ENCODE results near the gene SLC39A6. TPM values are rescaled to one million over a fixed set of nuclear protein-coding genes. Genes with fewer than 3 reads are reported as not detected.
A peak's percentile ranks its signal among the peaks of the same experiment; 100 is the strongest.
"Not testable (repeated sequence)": the region's sequence is repeated elsewhere in the genome, so short reads cannot be mapped to it uniquely, and the experiment has no call there.

Gene SLC39A6
- total RNA-seq, 2 donors from 2014 or later, result 11.0 to 11.4 TPM

GRCh38 chr18:36143391-36143790, 14.3 kb upstream of the SLC39A6 start:
- intact Hi-C loops (cut with DNase I, micrococcal nuclease), result no loop called here
- no peak for ATAC-seq
- no peak for DNase-seq

- intact Hi-C loops (cut with DNase I, micrococcal nuclease), result no loop called here
- ATAC-seq, result no peak
- no peak for DNase-seq
Observed at GRCh38 chr18:36142751-36143150, 13.6 kb upstream of the SLC39A6 start.

- no peak for ATAC-seq
- intact Hi-C loops (cut with DNase I, micrococcal nuclease), result no loop called here
- DNase-seq, result no peak
Observed at GRCh38 chr18:36141576-36141975, 12.4 kb upstream of the SLC39A6 start.

GRCh38 chr18:36139245-36139644, 10.1 kb upstream of the SLC39A6 start:
- intact Hi-C loops (cut with DNase I, micrococcal nuclease), result no loop called here
- no peak for ATAC-seq

GRCh38 chr18:36135264-36135663, 6.1 kb upstream of the SLC39A6 start:
- no peak for ATAC-seq
- intact Hi-C loops (cut with DNase I, micrococcal nuclease), result no loop called here

More at GRCh38 chr18:36139245-36139644, 10.1 kb upstream of the SLC39A6 start:
- no peak for DNase-seq

GRCh38 chr18:36132756-36133155, 3.6 kb upstream of the SLC39A6 start:
- intact Hi-C loops (cut with DNase I, micrococcal nuclease), result no loop called here
- DNase-seq (no peak), ATAC-seq (no peak)

More at GRCh38 chr18:36135264-36135663, 6.1 kb upstream of the SLC39A6 start:
- DNase-seq, result no peak

- ATAC-seq, result no peak
- no peak for DNase-seq
- intact Hi-C loops (cut with DNase I, micrococcal nuclease), result no loop called here
Observed at GRCh38 chr18:36131692-36132483, 2.7 kb upstream of the SLC39A6 start.

GRCh38 chr18:36130883-36131653, 1.9 kb upstream of the SLC39A6 start:
- ATAC-seq, result no peak
- no peak for DNase-seq
- intact Hi-C loops (cut with DNase I, micrococcal nuclease), result no loop called here

- no peak for DNase-seq
- intact Hi-C loops (cut with DNase I, micrococcal nuclease), result no loop called here
- ATAC-seq, result peak; percentile 26
Observed at GRCh38 chr18:36130039-36130831, 1.1 kb upstream of the SLC39A6 start.

GRCh38 chr18:36128907-36129299, 237 bp downstream of the SLC39A6 start:
- peak; percentile 25 for ATAC-seq
- intact Hi-C loops (cut with DNase I, micrococcal nuclease), result no loop called here
- no peak for DNase-seq

GRCh38 chr18:36128530-36128870, 640 bp downstream of the SLC39A6 start:
- intact Hi-C loops (cut with DNase I, micrococcal nuclease), result no loop called here
- ATAC-seq (no peak), DNase-seq (peak in 1 of 2 donors; percentile 39)

- ATAC-seq (no peak), DNase-seq (no peak)
- intact Hi-C loops (cut with DNase I, micrococcal nuclease), result no loop called here
Observed at GRCh38 chr18:36127836-36128529, 1.2 kb downstream of the SLC39A6 start.

GRCh38 chr18:36126668-36127067, 2.5 kb downstream of the SLC39A6 start:
- no peak for ATAC-seq

GRCh38 chr18:36124841-36125240, 4.3 kb downstream of the SLC39A6 start:
- DNase-seq (no peak), ATAC-seq (no peak)
- intact Hi-C loops (cut with DNase I, micrococcal nuclease), result no loop called here

More at GRCh38 chr18:36126668-36127067, 2.5 kb downstream of the SLC39A6 start:
- intact Hi-C loops (cut with DNase I, micrococcal nuclease), result no loop called here
- DNase-seq, result no peak

- DNase-seq, result no peak
- no peak for ATAC-seq
- intact Hi-C loops (cut with DNase I, micrococcal nuclease), result no loop called here
Observed at GRCh38 chr18:36120297-36120696, 8.8 kb downstream of the SLC39A6 start.

GRCh38 chr18:36116771-36117170, 12.4 kb downstream of the SLC39A6 start:
- DNase-seq; intact Hi-C loops (cut with DNase I, micrococcal nuclease); ATAC-seq: not testable (repeated sequence)

GRCh38 chr18:36114738-36115137, 14.4 kb downstream of the SLC39A6 start:
- intact Hi-C loops (cut with DNase I, micrococcal nuclease), result no loop called here
- ATAC-seq (no peak), DNase-seq (no peak)

GRCh38 chr18:36114251-36114650, 14.9 kb downstream of the SLC39A6 start:
- intact Hi-C loops (cut with DNase I, micrococcal nuclease), result no loop called here
- ATAC-seq (no peak), DNase-seq (no peak)

GRCh38 chr18:36112302-36112701, 16.8 kb downstream of the SLC39A6 start:
- intact Hi-C loops (cut with DNase I, micrococcal nuclease), result no loop called here
- ATAC-seq, result no peak

More at GRCh38 chr18:36112302-36112701, 16.8 kb downstream of the SLC39A6 start:
- DNase-seq, result no peak
